GM19395 (cell line): Measurements from ENCODE around the gene LRBA.
"Not testable (repeated sequence)": the region's sequence is repeated elsewhere in the genome, so short reads cannot be mapped to it uniquely, and the experiment has no call there.

Experiments
- ATAC-seq: cut with Tn5 transposase; IDR thresholded peaks from one replicate; pipeline ENCODE4 v1.9.1; 2021; ENCODE audit warnings: mild to moderate bottlenecking, moderate library complexity; ENCODE audit not compliant: unreplicated experiment

The LRBA gene

GRCh38 chr4:151022586-151022985 is 7.5 kb upstream of the LRBA start:
- ATAC-seq, result no peak

GRCh38 chr4:151021637-151022334 is 6.7 kb upstream of the LRBA start:
- no peak for ATAC-seq

GRCh38 chr4:151015459-151016347 is 619 bp upstream of the LRBA start:
- ATAC-seq, result peak; percentile 63

GRCh38 chr4:151013944-151014343 is 1.1 kb downstream of the LRBA start:
- no peak for ATAC-seq

GRCh38 chr4:151013491-151013890 is 1.6 kb downstream of the LRBA start:
- ATAC-seq, result no peak

GRCh38 chr4:151012820-151013219 is 2.3 kb downstream of the LRBA start:
- ATAC-seq, result no peak

- no peak for ATAC-seq
These were observed 2.7 kb downstream of the LRBA start for GRCh38 chr4:151012376-151012775.

- no peak for ATAC-seq
These were observed 10.9 kb downstream of the LRBA start for GRCh38 chr4:151004222-151004621.

- no peak for ATAC-seq
These were observed 14.2 kb downstream of the LRBA start for GRCh38 chr4:151000747-151001429.

GRCh38 chr4:150999086-150999485 is 16.0 kb downstream of the LRBA start:
- ATAC-seq, result no peak

- no peak for ATAC-seq
These were observed 17.9 kb downstream of the LRBA start for GRCh38 chr4:150997141-150997540.

GRCh38 chr4:150994721-150995120 is 20.4 kb downstream of the LRBA start:
- no peak for ATAC-seq

- ATAC-seq, result not testable (repeated sequence)
These were observed 21.5 kb downstream of the LRBA start for GRCh38 chr4:150993577-150993976.

- no peak for ATAC-seq
These were observed 24.1 kb downstream of the LRBA start for GRCh38 chr4:150990993-150991392.

GRCh38 chr4:150990250-150990649 is 24.8 kb downstream of the LRBA start:
- ATAC-seq, result no peak

- ATAC-seq, result no peak
These were observed 26.8 kb downstream of the LRBA start for GRCh38 chr4:150988238-150988637.

GRCh38 chr4:150987204-150987603 is 27.9 kb downstream of the LRBA start:
- ATAC-seq, result no peak

GRCh38 chr4:150986085-150986484 is 29.0 kb downstream of the LRBA start:
- ATAC-seq, result peak; percentile 72

- no peak for ATAC-seq
These were observed 31.2 kb downstream of the LRBA start for GRCh38 chr4:150983851-150984250.

- no peak for ATAC-seq
These were observed 32.4 kb downstream of the LRBA start for GRCh38 chr4:150982557-150983233.
